Measurements from ENCODE around the gene MAP2K7.
A peak's percentile ranks its signal among the peaks of the same experiment; 100 is the strongest.
"Not testable (repeated sequence)": the region's sequence is repeated elsewhere in the genome, so short reads cannot be mapped to it uniquely, and the experiment has no call there.

The MAP2K7 gene

GRCh38 chr19:7903244-7904073 lies at the start of gene MAP2K7:
Gene MAP2K7 (plus strand): TSS chr19:7903877. CDS start chr19:7903945, 68 bp downstream.
- DNase-seq (ENCODE audit: low read depth in 2 of 3, low spot score in 2 of 3), result peak; percentile 100

DNA sequence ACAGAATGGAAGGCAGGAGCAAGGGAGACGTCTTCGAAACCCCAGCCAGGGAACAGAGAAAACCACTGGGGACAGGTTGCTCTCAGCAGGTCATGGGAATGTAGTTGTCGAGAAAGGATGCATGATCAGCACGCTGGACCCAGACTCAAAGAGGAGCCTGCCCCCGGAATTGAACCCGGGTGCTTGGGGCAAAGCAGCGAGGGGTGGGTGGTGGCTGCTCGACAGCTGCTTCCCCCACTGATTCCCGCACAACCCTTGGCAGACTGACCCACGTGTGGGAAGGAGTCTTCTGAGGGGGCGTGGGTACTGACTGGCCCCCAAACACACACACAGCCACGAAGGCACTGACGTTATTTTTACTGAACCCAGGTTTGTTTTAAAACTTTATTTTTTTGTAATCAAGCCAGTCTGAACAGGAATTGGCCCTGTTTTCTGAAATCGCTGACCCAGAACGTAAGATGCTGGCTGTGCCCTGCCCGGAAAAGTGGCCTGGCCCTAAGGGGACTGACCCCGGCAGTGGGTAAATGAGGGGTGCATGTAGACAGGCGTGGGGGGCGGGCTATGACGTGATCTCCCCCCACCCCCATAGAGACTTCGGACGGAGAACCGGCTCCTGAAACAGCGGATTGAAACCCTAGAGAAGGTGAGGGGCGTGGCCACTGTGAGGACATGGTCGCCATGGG lies 48.1 kb upstream of the MAP2K7 start:
- DNase-seq (ENCODE audit: low read depth in 2 of 3, low spot score in 2 of 3), result no peak

GRCh38 chr19:7856109-7856591 lies 47.5 kb upstream of the MAP2K7 start:
- DNase-seq (ENCODE audit: low read depth in 2 of 3, low spot score in 2 of 3), result no peak

- DNase-seq (ENCODE audit: low read depth in 2 of 3, low spot score in 2 of 3), result no peak
Measured at GRCh38 chr19:7856679-7857663, 46.7 kb upstream of the MAP2K7 start.

- DNase-seq (ENCODE audit: low read depth in 2 of 3, low spot score in 2 of 3), result no peak
Measured at GRCh38 chr19:7857727-7858108, 46.0 kb upstream of the MAP2K7 start.

DNA sequence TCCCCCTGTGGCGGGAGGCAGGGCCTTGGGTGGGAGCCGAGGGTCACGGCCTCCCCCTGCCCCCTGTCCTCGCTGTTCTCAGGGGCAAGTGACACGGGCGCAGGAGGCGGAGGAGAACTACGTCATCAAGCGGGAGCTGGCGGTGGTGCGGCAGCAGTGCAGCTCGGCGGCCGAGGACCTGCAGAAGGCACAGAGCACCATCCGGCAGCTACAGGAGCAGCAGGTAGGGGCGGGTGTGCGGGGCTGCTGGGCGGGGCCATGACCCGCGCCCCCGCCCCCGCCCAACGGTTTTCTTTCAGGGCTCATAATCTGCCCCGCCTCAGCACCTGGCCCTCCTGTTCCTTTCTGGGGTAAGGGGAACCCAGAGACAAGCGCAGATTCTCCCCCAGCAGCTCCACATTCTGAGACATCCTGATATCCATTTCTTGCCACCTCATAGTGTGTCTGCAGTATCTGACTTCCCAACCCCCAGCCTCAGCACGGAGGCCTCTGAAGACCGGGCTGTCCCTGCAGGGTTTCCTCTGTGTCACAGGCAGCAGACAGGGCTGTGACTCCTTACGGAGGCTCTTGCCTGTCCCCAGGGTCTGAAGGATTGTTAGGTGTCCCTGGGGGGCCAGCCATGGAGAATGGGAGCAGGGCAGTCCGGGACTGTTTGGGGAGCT lies 45.4 kb upstream of the MAP2K7 start:
- no peak for DNase-seq (ENCODE audit: low read depth in 2 of 3, low spot score in 2 of 3)

- not testable (repeated sequence) for DNase-seq (ENCODE audit: low read depth in 2 of 3, low spot score in 2 of 3)
Measured at GRCh38 chr19:7859087-7859486, 44.6 kb upstream of the MAP2K7 start.

DNA sequence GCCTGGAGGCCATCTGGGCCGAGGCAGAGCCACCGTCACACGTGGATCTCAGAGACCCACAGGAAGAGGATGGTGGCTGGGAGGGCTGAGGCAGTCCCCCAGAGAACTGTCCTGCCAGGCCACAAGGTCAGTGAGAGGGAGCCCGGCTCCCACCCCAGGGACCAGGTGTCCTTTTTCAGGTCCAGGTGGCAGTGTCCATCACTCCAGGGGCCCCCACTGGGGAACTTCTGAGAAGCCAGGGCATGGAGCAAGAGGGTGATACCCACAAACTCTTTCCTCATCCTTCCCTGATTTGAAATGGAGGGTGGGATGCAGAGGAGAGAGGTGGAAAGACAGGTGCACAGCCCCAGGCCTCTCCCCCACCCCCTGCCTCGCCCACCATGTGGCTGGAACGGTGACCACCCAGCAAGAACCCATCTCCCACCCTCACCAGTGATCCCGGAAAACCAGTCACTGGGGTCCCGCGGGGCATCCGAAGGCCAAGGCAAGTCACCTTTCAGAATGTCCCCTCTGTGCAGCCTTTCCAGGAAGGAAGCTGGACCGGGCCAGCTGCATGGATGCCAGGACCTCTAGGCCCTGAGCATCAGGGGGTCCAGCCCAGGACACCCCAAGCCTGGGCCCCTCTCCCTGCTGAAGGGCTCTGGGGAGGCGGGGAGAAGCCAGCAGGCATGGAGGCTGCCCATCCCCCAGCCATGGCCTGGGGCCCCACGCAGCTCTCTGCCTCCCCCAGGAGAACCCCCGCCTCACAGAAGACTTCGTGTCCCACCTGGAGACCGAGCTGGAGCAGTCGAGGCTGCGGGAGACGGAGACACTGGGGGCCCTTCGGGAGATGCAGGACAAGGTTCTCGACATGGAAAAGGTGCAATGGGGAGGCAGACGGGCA lies 43.6 kb upstream of the MAP2K7 start:
- DNase-seq (ENCODE audit: low read depth in 2 of 3, low spot score in 2 of 3), result no peak

DNA sequence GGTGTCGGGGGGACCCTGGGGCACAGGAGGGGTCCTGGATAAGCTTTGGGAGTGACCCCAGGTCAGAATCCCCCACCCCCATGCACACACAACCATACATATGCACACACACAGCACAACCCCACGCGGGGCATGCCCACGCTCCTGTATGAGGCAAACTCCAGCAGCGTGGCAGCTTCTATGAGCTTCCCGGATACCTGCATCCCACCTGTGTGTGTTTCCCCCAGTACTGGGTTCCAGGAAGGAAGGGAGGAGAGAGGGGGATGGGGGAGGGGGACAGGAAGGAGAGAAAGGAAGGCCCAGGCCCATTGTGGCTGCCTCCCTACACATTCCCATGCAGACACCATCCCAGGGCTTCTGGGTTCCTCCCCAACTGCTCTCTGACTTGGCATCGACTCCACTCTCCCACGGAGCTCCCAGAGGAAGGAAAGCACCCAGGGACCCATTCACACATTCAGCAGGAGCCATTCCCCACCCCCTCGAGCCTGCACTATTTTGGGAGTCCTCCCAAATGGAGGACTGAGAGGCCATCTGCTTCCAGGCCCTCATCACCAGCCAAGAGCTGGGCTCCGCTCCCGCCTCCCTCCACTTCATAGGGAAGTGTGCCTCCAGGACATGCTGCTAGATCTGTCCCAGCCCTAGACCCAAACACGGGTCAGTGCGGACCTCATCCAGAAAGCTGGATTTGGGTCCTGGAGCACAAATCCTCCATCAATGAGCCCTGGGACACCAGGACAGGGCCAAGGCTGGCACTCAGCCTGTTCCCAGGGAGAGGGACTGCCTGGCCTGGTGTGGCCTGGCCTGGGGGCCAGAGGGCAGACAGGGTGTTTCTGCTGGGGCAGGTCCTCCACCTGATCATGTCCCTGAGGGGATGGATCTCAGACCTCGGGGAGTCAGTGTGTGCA lies 42.7 kb upstream of the MAP2K7 start:
- no peak for DNase-seq (ENCODE audit: low read depth in 2 of 3, low spot score in 2 of 3)

GRCh38 chr19:7861619-7862412 lies 41.9 kb upstream of the MAP2K7 start:
- DNase-seq (ENCODE audit: low read depth in 2 of 3, low spot score in 2 of 3), result no peak

- peak in 2 of 3 experiments; percentile 40 to 50 for DNase-seq (ENCODE audit: low read depth in 2 of 3, low spot score in 2 of 3)
Measured at GRCh38 chr19:7862413-7862951, 41.2 kb upstream of the MAP2K7 start.

DNA sequence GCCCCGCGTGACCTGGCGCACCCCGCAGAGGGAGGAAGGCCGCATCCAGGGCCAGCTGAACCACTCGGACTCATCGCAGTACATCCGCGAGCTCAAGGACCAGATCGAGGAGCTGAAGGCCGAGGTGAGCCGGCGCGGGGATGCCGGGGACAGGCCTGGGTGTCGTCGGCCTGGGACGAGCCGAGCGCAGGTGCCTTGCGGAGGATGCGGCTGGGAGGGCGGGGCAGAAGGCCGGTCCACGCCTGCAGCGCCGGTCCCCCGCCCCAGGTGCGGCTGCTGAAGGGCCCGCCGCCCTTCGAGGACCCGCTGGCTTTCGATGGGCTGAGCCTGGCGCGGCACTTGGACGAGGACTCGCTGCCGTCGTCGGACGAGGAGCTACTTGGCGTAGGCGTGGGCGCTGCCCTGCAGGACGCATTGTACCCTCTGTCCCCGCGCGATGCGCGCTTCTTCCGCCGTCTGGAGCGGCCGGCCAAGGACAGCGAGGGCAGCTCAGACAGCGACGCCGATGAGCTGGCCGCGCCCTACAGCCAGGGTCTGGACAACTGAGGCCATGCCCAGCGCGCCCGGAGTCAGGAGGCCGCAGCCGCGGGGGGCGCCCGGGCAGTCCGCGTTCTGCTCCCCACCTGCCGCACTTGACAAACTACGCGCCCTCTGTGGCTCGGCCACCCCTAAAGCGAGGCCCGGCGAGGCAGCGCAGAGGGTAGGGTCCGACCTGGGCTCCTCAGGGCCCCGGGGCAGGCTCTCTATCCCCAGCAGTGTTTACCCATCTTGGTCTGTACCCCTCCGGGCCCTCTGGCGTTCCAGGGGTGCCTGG lies 40.3 kb upstream of the MAP2K7 start:
- no peak for DNase-seq (ENCODE audit: low read depth in 2 of 3, low spot score in 2 of 3)

GRCh38 chr19:7863971-7864689 lies 39.5 kb upstream of the MAP2K7 start:
- no peak for DNase-seq (ENCODE audit: low read depth in 2 of 3, low spot score in 2 of 3)

DNA sequence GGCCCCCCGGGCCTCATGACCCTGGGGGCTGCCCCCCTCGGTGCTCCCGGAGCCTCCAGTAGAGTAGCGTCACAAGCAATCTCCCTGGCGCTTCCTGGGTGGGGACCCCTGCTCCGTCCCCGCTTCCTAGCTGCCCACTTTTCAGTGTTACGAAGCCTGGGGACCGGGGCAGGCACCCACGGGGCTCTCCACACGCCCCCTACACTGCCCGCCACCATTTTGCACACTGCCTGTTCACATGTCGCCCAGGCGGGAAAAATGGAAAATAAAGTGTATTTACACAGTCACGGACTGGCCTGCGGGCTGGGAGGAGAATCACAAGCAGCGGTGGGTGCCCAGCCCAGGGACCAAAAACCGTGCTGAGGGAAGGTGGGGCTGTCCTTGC lies 39.0 kb upstream of the MAP2K7 start:
- no peak for DNase-seq (ENCODE audit: low read depth in 2 of 3, low spot score in 2 of 3)

DNA sequence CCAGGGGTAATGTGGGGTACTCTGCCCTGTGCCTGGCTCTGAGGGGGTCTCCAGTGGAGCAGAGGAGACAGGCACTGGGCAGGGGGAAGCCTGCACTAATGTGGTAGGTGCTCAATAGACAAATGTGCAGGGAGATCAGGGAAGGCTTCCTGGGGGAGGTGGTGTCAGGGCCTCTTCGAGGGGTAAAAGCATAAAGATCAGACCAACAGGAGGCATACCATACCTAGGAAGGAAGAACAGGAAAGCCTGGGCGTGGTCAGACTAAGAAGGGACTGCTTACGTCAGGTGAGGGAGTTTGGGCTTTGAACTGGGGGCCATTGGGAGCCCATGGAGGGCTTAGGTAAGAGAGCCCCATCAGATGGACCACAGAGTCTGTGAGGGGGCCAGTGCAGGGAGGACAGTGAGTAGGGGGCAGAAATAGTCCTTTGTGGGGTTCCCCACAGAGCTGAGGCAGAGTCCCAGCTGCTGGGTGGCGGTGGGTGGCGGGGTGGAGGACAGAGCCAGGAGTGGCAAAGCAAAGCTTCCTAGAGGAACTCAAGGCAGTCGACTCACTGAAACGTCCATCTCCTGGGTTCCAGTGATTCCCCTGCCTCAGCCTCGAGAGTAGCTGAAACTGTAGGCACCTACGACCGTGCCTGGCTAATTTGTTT lies 38.3 kb upstream of the MAP2K7 start:
- DNase-seq (ENCODE audit: low read depth in 2 of 3, low spot score in 2 of 3), result no peak
